Renal pelvis (tissue), 4 donors: ENCODE measurements around the gene ZFYVE19. TPM values are rescaled to one million over a fixed set of nuclear protein-coding genes. Genes with fewer than 3 reads are reported as not detected.

ENCODE experiments used
- DNase-seq: peaks from one replicate; pipeline ENCODE4 v3.0.0-alpha.2; 2013
- polyA plus RNA-seq, 3 donors: library from polyadenylated mRNA; unstranded; fragments of 120-200 nt; gene quantifications; one replicate each; pipeline ENCODE4 v1.2.1, GENCODE V29; 2013; ENCODE audit not compliant: insufficient read length in 3 of 3

The ZFYVE19 gene
- polyA plus RNA-seq, 3 donors: 25.8 to 27.7 (median 27.7) TPM

GRCh38 chr15:40773496-40773895, 33.4 kb upstream of the ZFYVE19 start:
- no peak for DNase-seq

DNA sequence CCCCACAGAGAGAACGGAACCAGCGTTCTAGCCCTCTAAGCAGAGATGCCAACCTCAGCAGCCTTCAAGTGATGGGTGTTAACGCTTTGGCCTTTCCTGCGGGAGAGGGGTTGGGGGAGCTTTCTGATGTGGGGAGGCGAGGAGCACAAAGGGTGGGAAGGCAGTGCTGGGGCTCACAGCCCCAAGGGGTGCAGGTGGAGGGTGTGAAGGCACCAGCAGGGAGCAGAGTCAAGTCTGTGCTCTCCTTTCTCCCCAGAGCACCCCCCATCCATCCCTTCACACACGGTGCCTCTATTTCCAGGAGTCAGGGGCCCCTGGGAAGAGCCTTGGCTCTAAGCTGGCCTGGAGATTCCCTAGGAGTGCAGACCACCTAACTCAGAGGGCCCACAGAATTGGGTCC, 33.0 kb upstream of the ZFYVE19 start:
- no peak for DNase-seq

DNA sequence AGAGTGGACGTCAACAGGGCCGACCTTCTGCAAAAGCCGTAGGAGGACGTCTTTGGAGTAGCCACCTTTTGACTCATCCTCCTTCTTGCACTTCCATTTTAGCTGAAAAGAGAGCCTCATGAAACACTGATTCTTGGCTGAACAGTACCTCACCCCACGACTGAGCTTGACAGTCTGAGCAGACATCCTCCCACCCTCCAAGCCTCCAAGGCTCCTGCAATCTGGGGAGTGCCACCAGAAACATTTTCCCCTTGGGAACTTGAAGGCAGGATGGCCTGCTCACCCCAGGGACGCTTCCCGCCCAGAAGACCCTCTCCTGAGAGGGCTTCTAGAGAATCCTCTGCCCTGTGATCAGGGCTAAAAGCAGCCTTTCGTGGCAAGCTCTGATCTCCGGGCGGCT, 31.9 kb upstream of the ZFYVE19 start:
- DNase-seq: no peak

- no peak for DNase-seq
These were observed 31.0 kb upstream of the ZFYVE19 start for GRCh38 chr15:40775740-40776536.

GRCh38 chr15:40776537-40777141, 30.2 kb upstream of the ZFYVE19 start:
- DNase-seq: no peak

- DNase-seq: peak; percentile 57
These were observed 24.2 kb upstream of the ZFYVE19 start for GRCh38 chr15:40782609-40783227.

GRCh38 chr15:40785164-40785563, 21.7 kb upstream of the ZFYVE19 start:
- no peak for DNase-seq

DNA sequence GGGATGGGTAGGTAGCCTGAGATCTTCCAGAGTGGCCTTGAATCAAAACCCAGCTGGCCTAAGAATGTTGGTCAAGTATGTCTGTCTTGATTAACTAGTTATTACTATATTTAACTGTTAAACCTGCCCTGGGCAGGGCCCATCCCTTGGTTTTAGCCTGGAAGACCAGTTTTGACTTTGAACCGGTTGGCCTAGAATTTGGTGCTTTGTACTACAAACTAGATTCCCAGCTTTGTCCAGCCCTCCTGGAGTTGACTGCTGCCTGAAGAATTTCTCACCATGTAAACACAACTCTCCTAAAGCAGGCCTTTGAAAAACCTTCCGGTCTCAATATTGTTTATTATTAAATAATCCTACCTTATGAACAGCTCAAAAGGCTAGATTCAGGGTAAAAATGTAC, 21.1 kb upstream of the ZFYVE19 start:
- no peak for DNase-seq

DNA sequence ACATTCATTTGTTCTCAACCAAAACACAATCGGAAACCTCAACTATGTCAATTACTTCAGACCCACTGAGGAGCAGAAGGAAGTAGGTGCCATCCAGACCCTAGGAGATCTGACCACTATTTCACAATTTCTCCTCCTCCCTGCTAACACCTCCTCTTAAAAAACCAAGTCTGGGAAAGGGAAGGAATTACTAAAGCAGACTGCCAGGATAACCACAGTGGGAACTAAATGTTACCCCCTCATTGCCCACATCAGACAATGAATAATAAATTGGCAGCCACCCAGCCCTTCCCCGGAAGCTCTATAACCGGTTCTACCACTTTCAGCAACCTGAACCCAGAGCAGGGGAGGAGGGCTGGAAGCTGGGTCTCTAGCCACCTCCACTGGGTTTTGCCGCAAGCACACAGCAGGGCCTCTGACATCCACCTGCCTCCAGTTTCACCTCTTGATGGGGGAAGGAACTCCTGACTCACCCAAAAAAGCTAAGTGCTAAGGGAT, 19.5 kb upstream of the ZFYVE19 start:
- DNase-seq: peak; percentile 58

- no peak for DNase-seq
These were observed 18.9 kb upstream of the ZFYVE19 start for GRCh38 chr15:40787991-40788390.

GRCh38 chr15:40789119-40789518, 17.8 kb upstream of the ZFYVE19 start:
- DNase-seq: no peak

- no peak for DNase-seq
These were observed 16.9 kb upstream of the ZFYVE19 start for GRCh38 chr15:40789999-40790398.

DNA sequence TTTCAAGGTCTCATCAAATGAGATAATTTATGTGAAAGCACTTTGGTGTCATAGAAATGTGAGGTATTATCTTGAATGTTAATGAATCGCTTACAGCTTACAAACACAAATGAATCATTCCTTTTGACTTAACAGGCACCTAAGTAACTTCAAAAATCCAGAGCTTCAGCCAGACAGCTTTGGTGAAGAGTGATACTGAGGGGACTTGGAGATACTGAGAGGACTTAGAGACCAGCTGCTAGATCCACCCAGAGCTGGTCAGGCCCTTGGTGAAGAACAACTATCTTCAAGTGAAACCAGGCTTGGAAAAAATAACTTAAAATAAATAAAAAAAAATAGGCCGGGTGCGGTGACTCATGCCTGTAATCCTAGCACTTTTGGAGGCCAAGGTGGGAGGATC, 16.2 kb upstream of the ZFYVE19 start:
- DNase-seq: no peak

GRCh38 chr15:40792394-40792793, 14.5 kb upstream of the ZFYVE19 start:
- DNase-seq: no peak

GRCh38 chr15:40793216-40793989, 13.5 kb upstream of the ZFYVE19 start:
- no peak for DNase-seq

DNA sequence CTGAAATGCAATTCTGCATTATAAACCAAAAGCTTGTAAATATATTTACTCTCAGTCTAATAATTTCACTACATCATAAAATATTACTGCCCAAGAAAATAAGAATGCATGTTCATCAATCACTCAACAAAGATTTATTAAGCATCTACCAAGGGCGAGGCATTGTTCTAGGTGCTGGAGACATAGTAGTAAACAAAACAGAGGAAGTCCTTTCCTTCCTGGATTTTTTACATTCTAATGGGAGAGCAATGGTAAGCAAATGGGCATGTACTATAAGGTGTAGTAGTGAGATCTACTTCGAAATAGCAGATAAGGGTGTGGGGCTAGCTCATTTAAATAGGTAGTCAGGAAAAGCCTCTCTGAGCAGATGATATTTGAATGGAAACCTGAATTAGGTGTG, 10.8 kb upstream of the ZFYVE19 start:
- no peak for DNase-seq

DNA sequence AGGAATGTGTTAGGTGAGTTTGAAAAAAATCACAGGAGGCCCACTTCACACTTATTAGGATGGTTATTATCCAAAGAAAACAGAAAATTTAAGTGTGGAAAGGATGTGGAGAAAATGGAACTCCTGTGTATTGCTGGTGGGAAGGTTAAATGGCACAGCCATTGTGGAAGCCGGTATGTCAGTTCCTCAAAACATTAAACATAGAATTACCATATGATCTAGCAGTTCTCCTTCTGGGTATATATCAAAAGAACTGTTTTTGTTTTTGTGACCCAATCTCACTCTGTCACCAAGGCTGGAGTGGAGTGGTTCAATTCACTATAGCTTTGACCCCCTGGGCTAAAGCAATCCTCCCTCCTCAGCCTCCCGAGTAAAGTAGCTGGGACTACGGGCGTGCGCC, 10.4 kb upstream of the ZFYVE19 start:
- DNase-seq: no peak

- DNase-seq: no peak
These were observed 7.4 kb upstream of the ZFYVE19 start for GRCh38 chr15:40799523-40799922.

- DNase-seq: no peak
These were observed 3.8 kb upstream of the ZFYVE19 start for GRCh38 chr15:40803076-40803475.

DNA sequence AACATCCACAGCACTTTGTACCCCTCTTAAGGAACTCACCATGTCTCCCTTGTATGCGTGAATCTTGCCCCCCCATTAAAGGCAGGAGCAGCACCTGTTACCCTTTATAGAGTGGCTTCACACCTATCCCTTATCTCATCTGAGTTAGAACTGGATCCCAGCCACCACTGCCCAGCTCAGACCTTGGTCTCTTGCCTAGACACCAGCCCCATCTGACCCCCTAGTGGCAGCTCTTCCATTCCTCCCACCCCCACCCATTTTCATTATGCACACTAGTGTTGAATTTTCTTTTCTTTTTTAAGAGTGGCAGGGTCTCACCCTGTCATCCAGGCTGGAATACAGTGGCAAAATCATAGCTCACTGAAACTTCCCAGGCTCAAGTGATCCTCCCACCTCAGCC, 3.2 kb upstream of the ZFYVE19 start:
- no peak for DNase-seq

DNA sequence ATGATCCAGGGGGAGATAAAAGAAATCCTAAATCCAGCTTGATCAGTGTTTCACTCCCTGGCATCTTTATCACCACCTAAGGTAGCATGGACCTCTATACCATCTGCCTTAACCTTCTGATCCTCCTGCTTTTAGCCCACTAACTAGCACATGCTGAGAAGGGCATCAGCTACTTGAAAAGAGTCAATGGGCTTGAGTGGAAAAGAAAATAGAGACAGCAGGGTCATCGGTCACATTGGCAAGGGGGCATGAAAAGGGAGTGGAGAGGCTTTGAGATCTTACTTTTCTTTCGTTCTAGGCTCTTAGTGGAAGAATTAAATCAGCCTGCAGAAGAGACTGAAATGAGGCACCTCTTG, 239 bp upstream of the ZFYVE19 start:
- DNase-seq: no peak

DNA sequence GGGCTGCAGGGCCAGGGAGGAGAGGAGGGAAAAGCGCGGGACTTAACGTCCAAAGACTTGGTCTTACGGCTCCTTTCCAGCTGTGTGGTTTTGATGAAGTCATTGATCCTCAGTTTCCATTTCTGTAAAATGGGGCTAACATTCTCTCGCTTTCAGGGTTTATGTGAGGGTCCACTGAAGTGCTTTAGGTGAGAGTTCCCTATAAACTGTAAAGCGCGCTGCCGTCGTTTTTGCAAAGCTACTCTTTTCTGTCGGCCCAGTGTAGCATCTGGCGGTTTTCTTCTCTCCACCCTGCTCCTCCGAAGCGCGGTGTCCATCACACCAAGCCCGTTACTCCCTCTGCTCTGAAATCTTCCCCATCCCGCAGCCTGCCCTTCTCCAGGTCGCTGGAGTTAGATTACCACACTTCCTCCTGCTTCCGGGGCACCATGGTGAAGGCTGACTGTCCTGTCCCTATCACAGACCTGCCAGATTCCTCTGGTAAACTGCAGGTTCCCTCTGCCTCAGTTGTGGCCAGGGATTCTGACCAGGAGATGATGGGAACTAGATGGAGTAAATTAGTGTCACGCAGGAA, 1.1 kb downstream of the ZFYVE19 start:
- DNase-seq: no peak
